K562 (cell line): ENCODE results near the gene NYAP2. TPM values are rescaled to one million over a fixed set of nuclear protein-coding genes. Genes with fewer than 3 reads are reported as not detected.

ENCODE experiments used
- CREBBP ChIP-seq: IDR thresholded peaks from one replicate; pipeline ENCODE4 v1.6.1; 2012; ENCODE audit warnings: low read depth, mild to moderate bottlenecking, control low read depth, inconsistent platforms, low read length
- HDAC8 ChIP-seq: fragments of 450-650 bp; IDR thresholded peaks from 2 replicates; pipeline ENCODE4 v1.6.1; 2016; ENCODE audit warnings: mild to moderate bottlenecking, missing genetic modification characterization, moderate library complexity, missing compliant biosample characterization
- HMBOX1 ChIP-seq: sonication (generic); IDR thresholded peaks from 2 replicates; pipeline ENCODE4 v1.6.1; 2016
- IRF2 ChIP-seq: sonication (generic); formaldehyde crosslinking; IDR thresholded peaks from 2 replicates; pipeline ENCODE4 v1.8.1; 2022; ENCODE audit warnings: mild to moderate bottlenecking, missing genetic modification reagents
- JUNB ChIP-seq: fragments of 450-650 bp; formaldehyde crosslinking; conservative IDR thresholded peaks from 2 replicates; pipeline ENCODE4 v1.4.0; 2020; ENCODE audit warnings: mild to moderate bottlenecking
- L3MBTL2 ChIP-seq: fragments of 450-650 bp; IDR thresholded peaks from 2 replicates; pipeline ENCODE4 v1.6.1; 2016; ENCODE audit warnings: mild to moderate bottlenecking, moderate library complexity
- MBD1 ChIP-seq: fragments of 250-450 bp; sonication (Bioruptor Pico); IDR thresholded peaks from 2 replicates; pipeline ENCODE4 v1.8.0; 2022; ENCODE audit warnings: inconsistent platforms
- NCOR1 ChIP-seq: fragments of 450-650 bp; IDR thresholded peaks from 2 replicates; pipeline ENCODE4 v1.6.1; 2016; ENCODE audit warnings: mild to moderate bottlenecking, moderate library complexity
- PRMT5 ChIP-seq: sonication (generic); formaldehyde crosslinking; IDR thresholded peaks from 2 replicates; pipeline ENCODE4 v1.5.0; 2020; ENCODE audit warnings: missing genetic modification reagents
- RCOR1 ChIP-seq, 2 experiments: IDR thresholded peaks; 2 replicates each; pipeline ENCODE4 v1.6.1; 2012; ENCODE audit warnings: low read depth in 2 of 2, low read length in 2 of 2, borderline replicate concordance in 1 of 2, improper control_type of control experiment in 1 of 2
- SMARCE1 ChIP-seq: fragments of 450-650 bp; IDR thresholded peaks from 2 replicates; pipeline ENCODE4 v1.7.1; 2016; ENCODE audit warnings: mild to moderate bottlenecking
- SOX6 ChIP-seq: fragments of 450-650 bp; IDR thresholded peaks from 2 replicates; pipeline ENCODE4 v1.6.1; 2014; ENCODE audit warnings: mild to moderate bottlenecking
- ZBED1 ChIP-seq: IDR thresholded peaks from 2 replicates; pipeline ENCODE4 v1.6.1; 2014
- ZKSCAN8 ChIP-seq: fragments of 200-800 bp; sonication (Bioruptor generic); IDR thresholded peaks from 2 replicates; pipeline ENCODE4 v1.6.1; 2016; ENCODE audit warnings: missing genetic modification characterization, missing compliant biosample characterization
- ZNF165 ChIP-seq: fragments of 250-450 bp; sonication (Bioruptor Pico); IDR thresholded peaks from 2 replicates; pipeline ENCODE4 v1.4.0; 2020; ENCODE audit warnings: borderline replicate concordance
- ZNF766 ChIP-seq: fragments of 200-800 bp; sonication (Bioruptor generic); conservative IDR thresholded peaks from 2 replicates; pipeline ENCODE4 v1.6.1; 2016; ENCODE audit warnings: missing genetic modification characterization, missing compliant biosample characterization
- polyA plus RNA-seq, 8 experiments: library from polyadenylated mRNA; depleted of rRNA in 4 of 8; stranded (reverse) in 5 of 8; unstranded in 3 of 8; fragments of >200 nt; fragmentation: Nextera tagmentation in 2 of 8; fragmentation: Illumina TruSeq in 1 of 8; extraction: Ambion mirVana in 2 of 8; extraction: Trizol in 1 of 8; gene quantifications; 2 replicates each; pipeline versions ENCODE4 v1.2.1 to v1.2.3, GENCODE V29; 2011 to 2014; ENCODE audit warnings: inconsistent platforms in 1 of 8, missing spikeins in 1 of 8
- total RNA-seq, 7 experiments: library from RNA; depleted of rRNA in 6 of 7; stranded (reverse); fragments of >200 nt in 6 of 7; fragmentation: Illumina TruSeq in 2 of 7; extraction: Trizol in 2 of 7; gene quantifications; 2 replicates each; pipeline versions ENCODE4 v1.2.1 to v1.2.3, GENCODE V29; 2011 to 2021; ENCODE audit warnings: low replicate concordance in 1 of 7
- TF ChIP-seq, protein P1 (sequence below): fragments of 200-400 bp; formaldehyde crosslinking; IDR thresholded peaks from 2 replicates; pipeline ENCODE4 v1.6.1; 2017; ENCODE audit warnings: mild to moderate bottlenecking, low read depth, low read length, moderate library complexity
- TF ChIP-seq, protein P2 (sequence below), 2 experiments: IDR thresholded peaks in 1 of 2; conservative IDR thresholded peaks in 1 of 2; 2 replicates each; pipeline ENCODE4 v1.6.1; 2016; ENCODE audit warnings: low read depth in 2 of 2, mild to moderate bottlenecking in 1 of 2, missing compliant biosample characterization in 1 of 2, missing genetic modification characterization in 1 of 2, moderate library complexity in 1 of 2
- TF ChIP-seq, protein P3 (sequence below): IDR thresholded peaks from 2 replicates; pipeline ENCODE4 v1.6.1; 2012; ENCODE audit warnings: low read depth, low read length, improper control_type of control experiment, borderline replicate concordance

Gene NYAP2
- total and polyA plus RNA-seq, 9 of the 15 experiments (the other 6 are each of a cell fraction or from before 2014, with no cell fraction given), result 0.03 to 0.04 (median 0.04) TPM; not detected in 3

GRCh38 chr2:225456619-225457260, 57.2 kb downstream of the NYAP2 start (continued):
- TF ChIP-seq, protein P1, sequence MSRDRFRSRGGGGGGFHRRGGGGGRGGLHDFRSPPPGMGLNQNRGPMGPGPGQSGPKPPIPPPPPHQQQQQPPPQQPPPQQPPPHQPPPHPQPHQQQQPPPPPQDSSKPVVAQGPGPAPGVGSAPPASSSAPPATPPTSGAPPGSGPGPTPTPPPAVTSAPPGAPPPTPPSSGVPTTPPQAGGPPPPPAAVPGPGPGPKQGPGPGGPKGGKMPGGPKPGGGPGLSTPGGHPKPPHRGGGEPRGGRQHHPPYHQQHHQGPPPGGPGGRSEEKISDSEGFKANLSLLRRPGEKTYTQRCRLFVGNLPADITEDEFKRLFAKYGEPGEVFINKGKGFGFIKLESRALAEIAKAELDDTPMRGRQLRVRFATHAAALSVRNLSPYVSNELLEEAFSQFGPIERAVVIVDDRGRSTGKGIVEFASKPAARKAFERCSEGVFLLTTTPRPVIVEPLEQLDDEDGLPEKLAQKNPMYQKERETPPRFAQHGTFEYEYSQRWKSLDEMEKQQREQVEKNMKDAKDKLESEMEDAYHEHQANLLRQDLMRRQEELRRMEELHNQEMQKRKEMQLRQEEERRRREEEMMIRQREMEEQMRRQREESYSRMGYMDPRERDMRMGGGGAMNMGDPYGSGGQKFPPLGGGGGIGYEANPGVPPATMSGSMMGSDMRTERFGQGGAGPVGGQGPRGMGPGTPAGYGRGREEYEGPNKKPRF, result no peak
- TF ChIP-seq SOX6 (peak; percentile 77), ZBED1 (no peak), IRF2 (CRISPR knock-in tag) (no peak), HDAC8 (tag) (no peak), PRMT5 (CRISPR knock-in tag) (no peak), RCOR1 (IDR thresholded peaks at IDR 0.05; ENCODE audit: borderline replicate concordance in 1 of 2, low read depth in 2 of 2, low read length in 2 of 2) (0 out of 4 replicates have a peak, but pooled peaks of 1 of the 2 experiments have one; percentile 10), SMARCE1 (no peak), ZNF165 (CRISPR knock-in tag) (no peak), MBD1 (CRISPR knock-in tag) (no peak), L3MBTL2 (no peak; the same call in 1 of the 2 replicates), NCOR1 (peak; percentile 65), HMBOX1 (no peak), ZNF766 (CRISPR knock-in tag) (no peak; the same call in 1 of the 2 replicates), ZKSCAN8 (CRISPR knock-in tag) (no peak), CREBBP (no peak), JUNB (CRISPR knock-in tag) (no peak)
- TF ChIP-seq, protein P2, sequence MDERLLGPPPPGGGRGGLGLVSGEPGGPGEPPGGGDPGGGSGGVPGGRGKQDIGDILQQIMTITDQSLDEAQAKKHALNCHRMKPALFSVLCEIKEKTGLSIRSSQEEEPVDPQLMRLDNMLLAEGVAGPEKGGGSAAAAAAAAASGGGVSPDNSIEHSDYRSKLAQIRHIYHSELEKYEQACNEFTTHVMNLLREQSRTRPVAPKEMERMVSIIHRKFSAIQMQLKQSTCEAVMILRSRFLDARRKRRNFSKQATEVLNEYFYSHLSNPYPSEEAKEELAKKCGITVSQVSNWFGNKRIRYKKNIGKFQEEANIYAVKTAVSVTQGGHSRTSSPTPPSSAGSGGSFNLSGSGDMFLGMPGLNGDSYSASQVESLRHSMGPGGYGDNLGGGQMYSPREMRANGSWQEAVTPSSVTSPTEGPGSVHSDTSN (CRISPR knock-in tag; IDR thresholded peaks at IDR 0.05; ENCODE audit: low read depth), result no peak
- TF ChIP-seq, protein P2 (tag; conservative IDR thresholded peaks at IDR 0.05; ENCODE audit: low read depth), result no peak
- TF ChIP-seq, protein P3, sequence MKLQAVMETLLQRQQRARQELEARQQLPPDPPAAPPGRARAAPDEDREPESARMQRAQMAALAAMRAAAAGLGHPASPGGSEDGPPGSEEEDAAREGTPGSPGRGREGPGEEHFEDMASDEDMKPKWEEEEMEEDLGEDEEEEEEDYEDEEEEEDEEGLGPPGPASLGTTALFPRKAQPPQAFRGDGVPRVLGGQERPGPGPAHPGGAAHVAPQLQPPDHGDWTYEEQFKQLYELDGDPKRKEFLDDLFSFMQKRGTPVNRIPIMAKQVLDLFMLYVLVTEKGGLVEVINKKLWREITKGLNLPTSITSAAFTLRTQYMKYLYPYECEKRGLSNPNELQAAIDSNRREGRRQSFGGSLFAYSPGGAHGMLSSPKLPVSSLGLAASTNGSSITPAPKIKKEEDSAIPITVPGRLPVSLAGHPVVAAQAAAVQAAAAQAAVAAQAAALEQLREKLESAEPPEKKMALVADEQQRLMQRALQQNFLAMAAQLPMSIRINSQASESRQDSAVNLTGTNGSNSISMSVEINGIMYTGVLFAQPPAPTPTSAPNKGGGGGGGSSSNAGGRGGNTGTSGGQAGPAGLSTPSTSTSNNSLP, result no peak
